GOT3 (cell line): Measurements from ENCODE around the gene AKAP17A.
"Not testable (repeated sequence)": the region's sequence is repeated elsewhere in the genome, so short reads cannot be mapped to it uniquely, and the experiment has no call there.

ENCODE experiments used
- DNase-seq: peaks from one replicate; lab custom pipeline; 2025; ENCODE audit warnings: mixed read lengths; lab: John Stamatoyannopoulos, UW

Gene AKAP17A, protein sequence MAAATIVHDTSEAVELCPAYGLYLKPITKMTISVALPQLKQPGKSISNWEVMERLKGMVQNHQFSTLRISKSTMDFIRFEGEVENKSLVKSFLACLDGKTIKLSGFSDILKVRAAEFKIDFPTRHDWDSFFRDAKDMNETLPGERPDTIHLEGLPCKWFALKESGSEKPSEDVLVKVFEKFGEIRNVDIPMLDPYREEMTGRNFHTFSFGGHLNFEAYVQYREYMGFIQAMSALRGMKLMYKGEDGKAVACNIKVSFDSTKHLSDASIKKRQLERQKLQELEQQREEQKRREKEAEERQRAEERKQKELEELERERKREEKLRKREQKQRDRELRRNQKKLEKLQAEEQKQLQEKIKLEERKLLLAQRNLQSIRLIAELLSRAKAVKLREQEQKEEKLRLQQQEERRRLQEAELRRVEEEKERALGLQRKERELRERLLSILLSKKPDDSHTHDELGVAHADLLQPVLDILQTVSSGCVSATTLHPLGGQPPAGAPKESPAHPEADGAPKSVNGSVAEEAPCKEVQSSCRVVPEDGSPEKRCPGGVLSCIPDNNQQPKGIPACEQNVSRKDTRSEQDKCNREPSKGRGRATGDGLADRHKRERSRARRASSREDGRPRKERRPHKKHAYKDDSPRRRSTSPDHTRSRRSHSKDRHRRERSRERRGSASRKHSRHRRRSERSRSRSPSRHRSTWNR

DNA sequence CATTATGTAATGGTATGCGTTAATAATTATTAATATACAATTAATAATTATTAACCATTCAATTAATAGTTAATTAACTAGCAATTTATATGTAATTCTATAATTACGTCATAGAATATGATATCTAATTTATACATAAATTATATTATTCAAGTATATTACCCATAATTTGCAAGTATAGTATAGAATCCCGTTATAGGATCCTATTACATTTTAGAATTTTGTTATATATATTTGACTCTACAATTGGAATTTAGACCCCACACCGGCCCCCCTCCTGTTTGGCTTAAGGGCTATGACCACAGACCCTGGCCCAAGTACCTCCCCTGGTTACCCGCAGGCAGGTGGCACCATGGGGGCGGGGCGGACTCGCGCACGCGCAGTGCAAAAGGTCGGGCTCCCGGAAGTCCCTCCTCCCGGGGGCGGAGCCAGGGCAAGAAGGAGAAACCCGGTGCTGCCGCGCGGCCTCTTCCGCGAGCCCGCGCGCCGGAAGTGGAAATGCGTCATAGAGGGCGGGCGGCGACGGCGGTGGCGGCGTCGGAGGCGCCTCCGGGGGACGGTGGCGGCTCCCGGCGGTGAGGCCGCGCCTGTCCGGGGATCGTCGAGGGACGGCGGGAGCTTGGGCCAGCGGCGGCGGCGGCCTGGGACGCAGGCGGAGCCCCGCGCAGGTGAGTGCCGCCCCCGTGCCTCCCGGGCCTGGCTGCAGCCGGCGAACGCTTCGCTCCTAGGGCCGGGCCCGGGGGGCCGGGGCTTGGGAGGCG is at the start of gene AKAP17A:
Gene AKAP17A (plus strand): TSS at position 503 of the 761 bp plus-strand sequence. CDS start 1,859 bp downstream, outside the sequence.
- peak; percentile 82 for DNase-seq

DNA sequence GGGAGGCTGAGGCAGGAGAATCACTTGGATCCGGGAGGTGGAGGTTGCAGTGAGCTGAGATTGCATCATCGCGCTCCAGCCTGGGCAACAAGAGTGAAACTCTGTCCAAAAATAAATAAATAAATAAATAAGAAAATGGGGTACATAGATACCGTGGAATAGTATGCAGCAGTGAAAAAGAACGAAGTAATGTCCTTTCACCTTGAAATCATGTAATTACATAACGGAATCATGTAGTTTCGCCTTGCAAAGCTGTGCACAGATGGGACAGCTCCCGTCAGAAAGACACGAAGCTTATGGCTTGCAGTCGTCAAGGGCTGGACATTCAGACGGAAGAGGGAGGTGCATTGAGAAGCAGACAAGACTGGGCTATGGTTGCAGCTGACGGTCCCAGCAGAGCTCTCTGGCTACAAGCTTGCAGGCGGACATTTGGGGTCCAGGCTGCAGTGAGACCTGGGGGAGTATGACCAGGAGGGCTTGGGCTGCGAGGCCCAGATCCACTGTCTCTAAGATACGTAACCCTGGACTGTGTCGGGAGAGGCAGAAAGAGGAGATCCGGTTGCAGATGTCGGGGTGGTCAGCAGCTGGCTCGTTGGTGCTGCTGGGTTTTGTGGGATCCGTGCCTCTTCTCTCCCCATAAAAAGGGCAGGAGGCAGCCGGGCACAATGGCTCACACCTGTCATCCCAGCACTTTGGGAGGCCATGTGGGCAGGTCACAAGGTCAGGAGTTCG is 48.2 kb upstream of the AKAP17A start:
- no peak for DNase-seq

DNA sequence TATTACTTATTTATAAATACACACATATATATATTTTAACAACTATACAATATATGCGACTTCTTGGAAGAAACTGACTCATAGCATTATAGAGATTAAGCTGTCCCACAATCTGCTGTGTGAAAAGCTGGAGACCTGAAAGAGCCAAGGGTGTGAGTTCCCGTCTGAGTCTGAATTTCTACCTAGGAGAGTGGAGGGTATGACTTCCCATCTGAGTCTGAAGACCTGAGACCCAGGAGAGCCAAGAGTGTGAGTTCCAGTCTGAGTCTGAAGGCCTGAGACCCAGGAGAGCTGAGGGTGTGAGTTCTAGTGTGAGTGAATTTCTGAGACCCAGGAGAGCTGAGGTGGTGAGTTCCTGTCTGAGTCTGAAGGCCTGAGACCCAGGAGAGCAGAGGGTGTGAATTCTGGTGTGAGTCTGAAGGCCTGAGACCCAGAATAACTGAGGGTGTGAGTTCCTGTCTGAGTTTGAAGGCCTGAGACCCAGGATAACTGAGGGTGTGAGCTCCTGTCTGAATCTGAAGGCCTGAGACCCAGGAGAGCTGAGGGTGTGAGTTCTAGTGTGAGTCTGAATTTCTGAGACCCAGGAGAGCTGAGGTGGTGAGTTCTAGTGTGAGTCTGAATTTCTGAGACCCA is 45.5 kb upstream of the AKAP17A start:
- DNase-seq = no peak

DNA sequence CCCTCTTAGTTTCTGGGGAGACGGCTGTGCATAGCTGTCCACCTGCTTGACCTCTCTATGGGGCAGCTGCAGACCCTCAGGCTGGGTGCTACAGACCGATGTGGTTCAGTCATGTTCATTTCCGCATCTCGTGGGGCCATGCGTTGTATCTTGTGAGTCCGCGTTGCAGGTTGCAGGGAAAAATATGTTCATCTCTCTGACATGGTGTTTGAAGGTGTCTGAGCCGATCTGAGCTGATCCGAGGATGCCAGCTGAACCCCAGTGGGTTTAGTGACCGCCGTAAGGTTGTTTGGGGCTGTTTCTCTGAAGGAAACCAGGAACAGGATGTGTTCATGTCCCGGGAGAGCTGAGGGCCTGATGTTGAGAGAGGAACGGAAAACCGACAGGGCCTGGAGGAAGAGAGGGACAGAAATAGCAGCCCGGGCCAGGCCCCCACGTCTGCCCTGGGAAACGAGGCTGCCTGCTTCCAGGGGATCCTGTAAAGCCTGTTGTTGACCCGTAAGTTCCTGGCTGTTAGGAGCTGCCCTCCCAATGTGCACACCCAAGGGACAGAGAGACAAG is 44.6 kb upstream of the AKAP17A start:
- no peak for DNase-seq

DNA sequence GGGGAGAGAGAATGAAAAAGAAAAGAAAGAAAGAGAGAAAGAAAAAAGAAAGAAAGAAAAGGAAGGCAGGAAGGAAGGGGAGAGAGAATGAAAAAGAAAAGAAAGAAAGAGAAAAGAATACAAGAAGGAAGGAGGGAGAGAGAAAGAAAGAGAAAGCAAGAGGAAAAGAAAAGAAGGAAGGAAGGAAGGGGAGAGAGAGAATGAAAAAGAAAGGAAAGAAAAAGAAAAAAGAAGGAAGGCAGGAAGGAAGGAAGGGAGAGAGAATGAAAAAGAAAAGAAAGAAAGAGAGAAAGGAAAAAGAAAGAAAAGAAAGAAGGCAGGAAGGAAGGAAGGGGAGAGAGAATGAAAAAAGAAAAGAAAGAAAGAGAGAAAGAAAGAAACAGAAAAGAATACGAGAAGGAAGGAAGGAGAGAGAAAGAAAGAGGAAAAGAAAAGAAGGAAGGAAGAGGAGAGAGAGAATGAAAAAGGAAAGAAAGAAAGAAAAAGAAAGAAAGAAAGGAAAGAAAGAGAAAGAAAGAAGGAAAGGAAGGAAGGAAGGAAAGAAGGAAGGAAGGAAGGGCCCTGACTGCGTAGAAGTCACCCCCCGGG is 39.4 kb upstream of the AKAP17A start:
- no peak for DNase-seq

DNA sequence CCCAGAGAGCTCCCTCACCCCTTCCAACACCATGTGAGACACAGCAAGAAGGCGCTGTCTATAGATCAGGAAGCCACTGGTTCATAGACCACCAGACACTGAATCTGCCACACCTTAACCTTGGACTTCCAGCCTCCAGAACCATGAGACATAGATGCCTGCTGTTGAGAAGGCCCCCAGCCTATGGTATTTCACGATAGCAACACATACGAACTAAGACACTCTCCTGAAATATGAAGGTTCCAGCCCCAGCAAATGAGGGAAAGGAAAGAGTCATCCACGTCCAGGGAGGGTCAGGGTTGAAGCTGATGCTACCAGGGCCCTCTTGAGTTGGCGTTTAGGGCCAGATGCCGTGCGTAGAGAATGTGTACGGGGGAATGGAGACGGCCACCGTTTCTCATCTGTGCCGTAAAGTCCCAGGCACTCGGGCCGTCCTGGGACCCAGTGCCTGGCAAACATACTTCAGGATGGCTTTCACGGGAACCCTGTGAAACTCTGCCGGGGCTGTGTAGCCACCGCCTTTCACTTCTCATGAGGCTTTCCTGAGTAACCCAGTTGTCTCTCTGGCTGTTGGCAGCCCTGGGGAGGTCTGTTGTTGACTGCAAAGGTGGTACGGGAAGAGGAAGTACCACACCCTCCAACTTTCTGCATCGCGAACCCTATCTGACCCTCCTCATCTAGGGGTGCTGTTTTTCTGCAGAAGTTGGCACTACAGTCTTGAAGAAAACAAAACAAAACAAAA is 36.8 kb upstream of the AKAP17A start:
- no peak for DNase-seq

DNA sequence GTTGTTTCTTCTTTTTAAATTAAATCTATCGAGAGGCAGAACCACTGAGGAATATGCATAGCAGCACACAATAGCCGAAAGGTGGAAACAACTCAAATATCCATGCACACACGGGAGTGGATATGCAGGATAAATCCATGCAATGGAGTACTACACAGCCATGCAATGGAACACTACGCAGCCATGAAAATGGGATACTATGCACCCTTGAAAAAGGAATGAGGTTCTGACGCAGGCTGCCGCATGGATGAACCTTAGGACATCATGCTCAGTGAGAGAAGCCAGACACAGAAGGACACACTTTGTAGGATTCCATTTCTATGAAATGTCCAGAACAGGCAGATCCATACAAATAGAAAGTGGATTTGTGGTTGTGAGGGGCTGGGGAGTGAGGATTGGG is 36.0 kb upstream of the AKAP17A start:
- DNase-seq = no peak

DNA sequence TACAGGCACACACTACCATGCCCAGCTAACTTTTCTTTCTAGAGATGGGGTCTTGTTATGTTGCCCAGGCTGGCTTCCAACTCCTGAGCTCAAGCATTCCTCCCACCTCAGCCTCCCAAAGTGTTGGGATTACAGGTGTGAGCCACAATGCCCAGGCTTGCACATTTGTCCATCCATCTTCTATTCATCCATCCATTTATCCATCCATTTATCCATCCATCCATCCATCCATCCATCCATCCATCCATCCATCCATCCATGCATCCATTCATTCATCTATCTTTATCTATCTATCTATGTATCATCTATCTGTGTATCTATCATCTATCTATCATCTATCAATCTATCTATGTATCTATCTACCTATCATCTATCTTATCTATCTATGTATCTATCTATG is 34.0 kb upstream of the AKAP17A start:
- not testable (repeated sequence) for DNase-seq

DNA sequence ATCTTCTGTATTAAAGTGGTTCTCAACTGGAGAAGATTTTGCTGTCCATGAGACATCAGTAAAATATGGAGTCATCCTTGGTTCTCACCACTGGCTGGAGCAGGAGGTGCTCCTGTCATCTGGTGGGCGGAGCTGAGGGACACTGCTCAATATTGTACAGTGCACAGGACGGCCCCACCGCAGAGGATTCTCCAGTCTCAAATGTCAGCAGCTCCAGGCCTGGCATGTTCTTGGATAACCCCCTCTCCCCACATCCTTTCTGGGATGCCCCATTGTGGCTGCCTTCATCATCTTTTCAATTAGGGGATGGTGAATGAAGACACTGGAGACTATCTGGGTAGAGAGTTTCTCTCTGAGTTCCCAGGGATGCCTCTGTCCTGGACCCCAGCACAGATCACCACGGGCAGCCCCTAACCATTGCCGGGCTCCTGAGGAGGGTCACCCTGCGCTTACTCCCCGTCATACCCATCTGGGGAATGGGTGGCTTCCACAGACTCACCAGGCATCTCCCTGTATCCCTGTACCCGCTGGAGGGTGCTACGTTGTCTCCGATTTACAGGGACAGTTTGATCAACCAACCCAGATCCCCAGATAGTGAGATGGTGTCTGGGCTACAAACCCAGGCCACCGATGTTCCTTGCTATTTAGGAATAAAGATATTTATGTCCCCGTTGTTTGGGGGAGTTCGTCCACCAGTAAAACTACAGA is 32.5 kb upstream of the AKAP17A start:
- no peak for DNase-seq

DNA sequence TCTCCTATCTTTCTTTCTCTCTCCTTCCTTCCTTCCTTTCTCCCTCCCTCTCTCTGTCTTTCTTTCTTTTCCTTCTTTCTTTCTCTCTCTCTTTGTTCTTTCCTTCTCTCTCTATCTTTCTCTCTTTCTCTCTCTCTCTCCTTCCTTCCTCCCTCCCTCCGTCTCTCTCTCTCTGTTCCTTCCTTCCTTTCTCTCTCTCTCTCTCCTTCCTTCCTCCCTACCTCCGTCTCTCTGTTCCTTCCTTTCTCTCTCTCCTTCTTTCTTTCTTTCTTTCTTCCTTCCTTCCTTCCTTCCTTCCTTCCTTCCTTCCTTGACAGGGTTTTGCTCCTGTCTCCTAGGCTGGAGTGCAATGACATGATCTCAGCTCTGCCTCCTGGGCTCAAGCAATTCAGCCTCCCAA is 30.2 kb upstream of the AKAP17A start:
- no peak for DNase-seq

DNA sequence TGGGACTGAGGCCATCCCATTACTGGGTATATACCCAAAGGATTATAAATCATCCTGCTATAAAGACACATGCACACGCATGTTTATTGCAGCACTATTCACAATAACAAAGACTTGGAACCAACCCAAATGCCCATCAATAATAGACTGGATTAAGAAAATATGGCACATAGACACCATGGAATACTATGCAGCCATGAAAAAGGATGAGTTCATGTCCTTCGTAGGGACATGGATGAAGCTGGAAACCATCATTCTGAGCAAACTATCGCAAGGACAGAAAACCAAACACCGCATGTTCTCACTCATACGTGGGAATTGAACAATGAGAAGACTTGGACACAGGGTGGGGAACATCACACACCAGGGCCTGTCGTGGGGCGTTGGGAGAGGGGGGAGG is 27.3 kb upstream of the AKAP17A start:
- not testable (repeated sequence) for DNase-seq

DNA sequence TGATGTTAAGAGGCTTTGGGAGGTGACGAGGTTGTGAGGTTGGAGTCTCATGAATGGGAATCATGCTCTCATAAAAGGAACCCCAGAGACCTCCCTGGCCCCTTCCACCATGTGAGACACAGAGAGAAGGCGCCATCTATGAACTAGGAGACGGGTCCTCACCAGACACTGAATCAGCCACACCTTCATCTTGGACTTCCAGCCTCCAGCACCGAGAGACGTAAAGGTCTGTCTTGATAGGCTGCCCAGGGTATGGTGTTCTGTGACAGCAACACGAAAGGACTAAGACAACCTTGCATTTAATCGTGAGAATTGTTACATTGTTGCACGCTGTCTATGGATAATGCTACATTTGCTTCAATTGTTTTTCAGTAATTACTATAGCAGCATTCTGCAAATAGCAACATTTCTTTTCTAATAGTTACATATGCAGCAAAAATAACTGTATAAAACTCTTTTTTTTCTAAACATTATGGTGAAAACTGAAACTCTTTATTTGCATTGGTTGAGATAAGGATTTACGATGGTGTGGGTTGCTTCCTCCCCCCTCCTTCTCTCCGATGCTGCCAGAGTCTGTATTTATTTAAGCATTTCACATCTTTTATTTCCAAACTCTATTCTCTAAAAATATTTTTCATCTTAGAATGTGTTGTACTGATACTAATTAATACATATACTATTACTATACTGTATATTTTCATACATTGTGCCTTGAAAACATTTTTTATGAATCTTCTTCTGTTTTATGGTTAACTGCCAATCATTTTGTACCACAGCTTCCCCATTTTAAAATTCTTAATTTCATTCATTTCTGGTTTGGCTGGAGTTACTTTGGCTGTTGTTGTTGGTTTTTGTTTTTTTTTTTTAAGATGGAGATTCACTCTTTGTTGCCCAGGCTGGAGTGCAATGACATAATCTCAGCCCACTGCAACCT is 26.4 kb upstream of the AKAP17A start:
- no peak for DNase-seq

DNA sequence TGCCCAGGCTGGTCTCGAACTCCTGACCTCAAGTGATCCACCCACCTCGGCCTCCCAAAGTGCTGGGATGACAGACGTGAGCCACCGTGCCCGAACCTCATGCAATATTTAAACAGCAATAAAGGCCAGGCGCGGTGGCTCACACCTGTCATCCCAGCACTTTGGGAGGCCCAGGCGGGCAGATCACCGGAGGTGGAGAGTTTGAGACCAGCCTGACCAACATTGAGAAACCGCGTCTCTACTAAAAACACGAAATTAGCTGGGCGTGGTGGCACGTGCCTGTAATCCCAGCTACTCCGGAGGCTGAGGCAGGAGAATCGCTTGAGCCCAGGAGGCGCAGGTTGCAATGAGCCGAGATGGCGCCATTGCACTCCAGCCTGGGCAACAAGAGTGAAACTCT is 17.2 kb upstream of the AKAP17A start:
- not testable (repeated sequence) for DNase-seq

DNA sequence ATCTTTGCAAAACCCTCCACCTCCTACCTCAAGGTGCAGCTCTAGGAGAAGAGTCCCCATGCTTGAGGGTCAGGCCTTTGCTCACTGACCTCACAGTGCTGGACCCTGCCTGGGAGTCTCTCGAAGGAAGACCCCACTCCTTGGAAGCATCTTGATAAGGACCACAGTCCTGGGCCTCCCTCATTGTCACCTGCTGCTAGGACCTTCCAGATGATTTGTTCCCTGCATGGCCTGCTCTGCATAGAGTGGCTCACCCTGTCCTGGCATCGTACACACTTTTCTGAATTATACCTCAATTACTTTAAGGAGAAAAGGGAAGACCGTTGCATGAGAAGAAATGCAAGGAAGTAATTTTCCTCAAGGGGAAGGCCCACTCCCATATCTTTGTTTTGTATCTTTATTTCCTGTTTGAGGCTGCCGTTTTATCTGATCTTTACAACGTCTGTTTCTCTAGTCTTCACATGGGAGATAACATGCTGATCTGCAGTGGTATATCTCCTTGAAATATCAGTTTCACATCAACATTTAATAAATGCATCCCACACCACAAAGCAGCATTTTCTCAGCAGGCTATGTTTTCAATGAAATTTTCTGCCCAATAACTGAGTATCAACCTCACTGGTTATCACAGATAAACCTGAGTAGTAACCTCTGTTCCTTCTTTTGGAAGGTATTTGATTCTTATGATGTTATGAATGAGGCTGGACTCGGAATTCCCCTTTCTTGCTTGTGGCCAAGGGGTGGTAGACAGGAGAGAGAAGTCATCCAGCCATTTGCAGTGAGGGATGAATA is 15.0 kb upstream of the AKAP17A start:
- DNase-seq = no peak

DNA sequence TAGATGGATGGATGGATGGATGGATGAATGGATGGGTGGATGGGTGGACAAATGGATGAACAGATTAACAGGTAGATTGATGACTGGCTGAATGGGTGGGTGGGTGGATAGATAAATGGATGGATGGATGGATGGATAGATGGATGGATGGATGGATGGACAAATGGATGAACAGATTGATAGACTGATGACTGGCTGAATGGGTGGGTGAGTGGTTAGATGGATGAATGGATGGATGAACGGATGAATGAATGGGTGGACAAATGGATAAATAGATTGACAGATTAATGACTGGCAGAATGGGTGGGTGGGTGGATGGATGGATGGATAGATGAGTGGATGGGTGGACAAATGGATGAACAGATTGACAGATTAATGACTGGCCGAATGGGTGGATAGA is 13.6 kb upstream of the AKAP17A start:
- no peak for DNase-seq

DNA sequence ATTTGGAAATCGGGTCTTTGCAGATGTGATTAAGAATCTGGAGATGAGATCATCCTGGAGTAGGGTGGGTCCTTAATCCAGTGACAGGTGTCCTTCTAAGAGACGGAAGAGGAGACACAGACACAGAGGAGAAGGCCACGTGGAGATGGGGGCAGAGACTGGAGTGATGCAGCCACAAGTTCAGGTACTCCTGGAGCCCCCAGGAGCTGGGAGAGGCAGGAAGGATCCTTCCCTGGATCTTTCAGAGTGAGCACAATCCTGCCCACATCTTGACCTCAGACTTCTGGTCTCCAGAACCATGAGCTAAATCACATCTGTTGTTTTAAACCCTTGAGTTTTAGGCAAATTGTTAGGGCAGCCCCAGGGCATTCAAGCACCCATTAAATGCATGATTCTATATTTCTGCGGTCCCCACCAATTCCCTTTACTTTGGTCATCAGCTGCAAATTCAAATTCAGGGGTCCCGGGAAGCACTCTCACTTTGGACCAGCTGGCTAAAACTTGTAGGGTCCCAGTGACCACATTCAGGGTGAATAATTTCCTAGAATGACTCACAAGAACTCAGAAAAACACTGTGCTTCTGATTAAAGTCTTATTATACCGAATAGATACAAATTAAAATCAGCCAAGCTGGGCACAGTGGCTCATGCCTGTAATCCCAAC is 12.8 kb upstream of the AKAP17A start:
- no peak for DNase-seq

DNA sequence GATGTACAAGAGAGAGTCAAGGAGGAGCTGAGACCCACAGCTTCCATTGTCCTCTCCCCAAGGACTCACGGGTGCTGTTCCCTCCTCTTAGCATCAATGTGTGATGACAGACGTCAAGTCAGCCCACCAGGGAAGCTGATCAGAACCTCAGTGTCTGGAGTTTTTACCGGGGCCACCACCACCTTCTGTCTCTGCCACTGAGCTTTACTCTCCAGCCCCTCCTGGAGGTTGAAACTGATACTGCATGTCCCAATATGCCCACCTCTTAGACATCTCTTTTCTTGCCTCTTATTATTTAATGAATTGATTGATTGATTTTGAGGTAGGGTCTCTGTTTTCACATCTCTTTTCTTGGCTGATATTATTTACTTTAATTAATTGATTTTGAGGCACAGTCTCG is 10.3 kb upstream of the AKAP17A start:
- peak; percentile 5 for DNase-seq
